HG03520 (cell line): ENCODE results near the gene PGAM2.
A peak's percentile ranks its signal among the peaks of the same experiment; 100 is the strongest.

Source experiments
- ATAC-seq: cut with Tn5 transposase; IDR thresholded peaks from one replicate; pipeline ENCODE4 v1.9.1; 2021; ENCODE audit warnings: mild to moderate bottlenecking, moderate library complexity; ENCODE audit not compliant: unreplicated experiment

PGAM2 gene

DNA sequence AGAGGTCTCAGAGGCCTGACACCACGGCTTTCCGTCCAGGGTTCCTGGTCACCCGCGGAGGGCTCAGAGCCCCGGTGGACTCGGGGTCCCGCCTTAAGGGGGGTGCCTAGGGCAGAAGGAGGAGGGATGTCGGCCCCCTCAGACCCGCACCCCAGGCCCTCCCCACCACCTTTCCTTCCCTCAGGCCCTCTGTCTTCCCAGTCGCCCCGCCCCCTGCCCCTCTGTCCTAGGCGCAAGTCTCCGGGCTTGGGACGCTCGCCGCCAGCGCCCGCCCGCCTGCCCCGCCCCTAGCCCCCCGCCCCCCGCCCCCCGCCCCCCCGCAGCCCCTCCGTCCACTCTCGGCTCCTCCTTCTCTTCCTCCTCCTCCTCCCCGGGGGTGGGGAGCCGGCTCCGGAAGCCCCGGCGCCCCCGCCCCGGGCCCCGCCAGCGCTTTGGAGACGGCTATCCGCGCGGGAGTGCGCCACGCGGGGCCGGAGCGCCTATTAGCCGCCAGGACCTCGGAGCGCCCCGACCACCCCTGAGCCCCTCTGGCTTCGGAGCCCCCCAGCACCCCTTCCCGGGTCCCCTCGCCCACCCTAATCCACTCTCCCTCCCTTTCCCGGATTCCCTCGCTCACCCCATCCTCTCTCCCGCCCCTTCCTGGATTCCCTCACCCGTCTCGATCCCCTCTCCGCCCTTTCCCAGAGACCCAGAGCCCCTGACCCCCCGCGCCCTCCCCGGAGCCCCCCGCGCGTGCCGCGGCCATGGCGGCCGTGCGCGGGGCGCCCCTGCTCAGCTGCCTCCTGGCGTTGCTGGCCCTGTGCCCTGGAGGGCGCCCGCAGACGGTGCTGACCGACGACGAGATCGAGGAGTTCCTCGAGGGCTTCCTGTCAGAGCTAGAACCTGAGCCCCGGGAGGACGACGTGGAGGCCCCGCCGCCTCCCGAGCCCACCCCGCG is 38.8 kb upstream of the PGAM2 start, which contains the start of gene AEBP1:
Gene AEBP1, plus strand, starts transcription at position 423 of the 937 bp plus-strand sequence. Its CDS starts 321 bp downstream, at position 744.
- ATAC-seq: no peak

DNA sequence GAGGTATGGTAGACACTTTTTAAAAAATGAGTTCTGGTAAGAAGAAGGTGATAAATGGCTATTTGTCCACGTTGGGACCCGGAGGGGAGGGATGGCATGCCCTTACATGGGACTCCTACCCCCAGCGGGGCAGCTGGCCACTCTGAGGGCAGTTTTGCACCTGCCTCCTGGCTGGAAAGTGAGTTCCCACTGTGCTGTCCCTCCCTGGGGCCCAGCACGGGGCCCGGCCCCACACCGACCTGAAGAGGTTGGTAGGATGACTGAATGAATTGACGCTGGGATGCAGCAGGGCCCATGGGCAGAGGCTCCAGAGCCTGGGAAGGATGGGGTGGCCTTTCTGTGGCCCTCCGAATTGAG is 38.2 kb upstream of the PGAM2 start:
- no peak for ATAC-seq

- ATAC-seq: no peak
Measured at GRCh38 chr7:44102846-44103565, 37.6 kb upstream of the PGAM2 start.

GRCh38 chr7:44101966-44102845 is 36.8 kb upstream of the PGAM2 start:
- ATAC-seq: no peak

DNA sequence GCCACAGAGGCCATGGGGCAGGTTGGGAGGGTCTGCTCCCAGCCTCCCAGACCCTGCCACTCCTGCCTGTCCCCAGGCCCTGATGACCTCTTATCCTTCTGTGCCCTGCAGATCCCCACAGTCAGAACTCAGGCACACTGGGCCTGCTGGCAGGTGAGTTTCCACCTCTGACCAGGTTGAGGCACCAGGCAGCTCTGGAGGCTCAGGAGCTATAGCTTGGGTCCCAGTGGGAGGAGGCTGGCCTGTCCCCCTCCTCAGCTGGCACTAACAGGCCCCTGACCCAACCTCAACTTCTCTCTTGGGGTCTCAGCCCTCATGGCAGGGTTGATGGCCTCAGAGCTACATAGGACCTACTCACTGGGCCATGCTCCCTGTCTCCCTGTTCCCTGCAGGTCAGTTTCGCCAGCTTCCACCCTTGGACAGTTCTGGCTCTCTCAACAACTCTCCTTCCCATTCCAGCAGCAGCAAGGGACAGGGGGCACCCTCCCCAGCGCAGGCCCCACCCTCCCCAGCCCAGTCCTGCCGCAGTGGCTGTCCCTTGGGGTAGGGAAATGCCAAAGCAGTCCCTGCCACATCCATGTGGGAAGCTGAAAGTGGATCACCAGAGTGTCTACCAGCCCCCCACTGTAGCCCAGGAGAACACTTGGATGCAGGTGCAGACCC is 36.1 kb upstream of the PGAM2 start:
- ATAC-seq: no peak

DNA sequence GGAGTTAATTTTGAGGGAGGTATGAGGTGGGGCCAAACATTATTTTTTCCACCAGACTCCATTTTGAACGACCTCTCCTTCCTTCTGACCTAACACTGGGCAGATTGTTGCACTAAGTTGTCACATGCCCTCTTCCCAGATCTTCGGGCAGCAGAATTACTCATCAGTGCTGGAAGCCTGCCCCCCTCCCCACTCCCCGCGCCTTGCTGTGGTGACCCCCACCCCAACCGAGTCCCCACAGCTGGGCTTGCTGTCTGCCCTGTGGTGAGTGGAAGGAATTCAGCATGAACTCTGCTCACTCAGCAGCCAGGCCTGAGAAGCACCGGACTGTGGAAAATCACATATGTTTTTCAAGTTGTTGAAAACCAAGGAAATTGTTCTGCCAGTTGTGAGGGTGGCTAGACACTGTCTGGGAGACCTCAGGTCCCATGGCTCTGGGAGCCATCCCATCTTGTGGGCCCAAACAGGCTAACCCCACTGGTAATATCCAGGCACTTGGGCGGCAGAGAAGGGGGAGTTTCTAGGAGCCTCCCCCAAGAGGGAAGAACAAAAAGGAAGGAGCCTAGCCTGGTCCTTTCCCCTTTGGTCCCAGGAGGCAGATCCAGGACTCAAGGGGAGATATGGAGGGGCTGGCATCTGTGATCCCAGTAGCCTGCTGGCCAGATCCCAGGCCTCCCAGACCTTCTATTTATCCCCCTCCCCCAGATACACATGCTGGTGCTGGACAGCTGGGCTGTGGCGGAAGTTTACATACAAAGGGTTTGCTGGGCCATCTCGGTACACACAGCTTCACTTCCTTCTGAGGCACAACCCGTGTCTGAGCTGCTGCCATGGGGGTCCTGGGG is 35.3 kb upstream of the PGAM2 start:
- ATAC-seq: no peak

DNA sequence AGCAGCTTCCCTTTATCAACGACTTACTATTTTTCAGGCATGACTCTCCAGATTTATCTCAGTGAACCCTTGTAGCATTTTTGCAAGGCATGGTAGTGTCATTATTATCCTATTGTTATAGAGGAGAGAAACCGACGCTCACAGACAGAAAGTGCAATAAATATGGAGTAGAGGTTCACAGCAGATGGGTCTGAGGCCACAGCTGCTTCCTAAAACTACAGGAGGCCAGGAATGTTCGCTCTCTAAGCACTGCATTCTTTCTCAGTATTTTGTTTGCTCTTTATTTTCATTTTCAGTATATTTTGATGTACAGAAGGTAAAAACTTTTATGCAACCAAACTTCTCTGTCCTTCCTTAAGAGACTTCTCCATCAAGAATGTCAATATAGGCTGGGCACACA is 34.3 kb upstream of the PGAM2 start:
- ATAC-seq: no peak

DNA sequence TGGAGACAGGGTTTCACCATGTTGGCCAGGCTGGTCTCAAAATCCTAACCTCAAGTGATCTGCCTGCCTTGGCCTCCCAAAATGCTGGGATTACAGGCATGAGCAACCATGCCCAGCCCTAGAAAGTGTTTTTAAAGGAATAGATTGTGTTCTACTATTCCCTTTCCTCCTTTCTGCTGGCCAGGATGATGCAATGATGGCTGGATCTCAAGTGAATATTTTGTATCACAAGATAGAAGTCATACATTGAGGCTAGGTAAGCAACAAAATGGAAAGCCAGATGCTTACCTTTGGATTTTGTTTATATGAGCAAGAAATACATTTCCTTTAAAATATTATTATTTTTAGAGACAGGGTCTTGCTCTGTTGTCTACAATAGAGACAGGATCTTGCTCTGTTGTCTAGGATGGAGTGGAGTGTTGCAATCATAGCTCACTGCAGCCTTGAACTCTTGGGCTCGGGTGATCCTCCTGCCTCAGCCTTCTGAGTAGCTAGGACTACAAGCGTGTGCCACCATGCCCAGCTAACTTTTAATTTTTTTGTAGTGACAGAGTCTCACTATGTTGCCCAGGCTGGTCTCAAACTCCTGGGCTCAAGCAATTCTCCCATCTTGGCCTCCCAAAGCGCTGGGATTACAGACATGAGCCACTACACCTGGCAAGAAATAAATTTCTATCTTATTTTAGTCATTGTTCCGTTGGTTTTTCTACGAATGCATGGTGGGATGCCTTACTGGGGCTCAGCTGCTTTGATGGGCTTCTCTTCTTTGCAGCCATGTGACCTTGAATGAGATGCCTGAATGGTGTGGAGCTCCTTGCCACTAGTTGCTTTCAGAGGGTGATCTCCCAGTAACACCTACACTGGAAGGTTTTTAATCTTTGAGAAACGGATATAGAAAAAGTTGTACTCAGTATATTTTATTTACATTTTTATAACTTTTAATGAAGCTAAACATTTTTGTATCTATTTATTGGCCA is 33.0 kb upstream of the PGAM2 start:
- no peak for ATAC-seq

- ATAC-seq: peak; percentile 55
Measured at GRCh38 chr7:44097064-44097932, 31.9 kb upstream of the PGAM2 start.

GRCh38 chr7:44096326-44096881 is 31.0 kb upstream of the PGAM2 start:
- no peak for ATAC-seq

DNA sequence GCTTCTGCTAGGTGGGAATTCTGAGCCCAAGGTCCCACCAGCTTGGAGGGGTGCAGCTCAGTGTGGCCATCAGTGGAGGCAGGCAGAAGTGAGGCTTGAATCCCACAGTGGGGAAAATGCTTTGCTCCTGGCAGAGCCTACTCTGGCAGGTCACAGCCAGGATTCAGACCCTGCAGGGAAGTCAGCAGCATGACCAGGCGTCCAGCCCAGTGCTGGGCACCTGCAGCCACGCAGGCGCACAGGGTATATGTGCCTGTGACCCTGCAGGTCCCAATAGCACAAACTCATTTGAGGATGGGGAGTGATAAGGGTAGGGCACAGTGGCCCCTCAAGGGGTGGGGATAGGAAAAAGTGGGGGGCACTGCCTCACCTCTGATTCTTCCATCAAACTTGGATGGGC is 30.4 kb upstream of the PGAM2 start:
- no peak for ATAC-seq

GRCh38 chr7:44094883-44095592 is 29.7 kb upstream of the PGAM2 start:
- ATAC-seq: no peak

DNA sequence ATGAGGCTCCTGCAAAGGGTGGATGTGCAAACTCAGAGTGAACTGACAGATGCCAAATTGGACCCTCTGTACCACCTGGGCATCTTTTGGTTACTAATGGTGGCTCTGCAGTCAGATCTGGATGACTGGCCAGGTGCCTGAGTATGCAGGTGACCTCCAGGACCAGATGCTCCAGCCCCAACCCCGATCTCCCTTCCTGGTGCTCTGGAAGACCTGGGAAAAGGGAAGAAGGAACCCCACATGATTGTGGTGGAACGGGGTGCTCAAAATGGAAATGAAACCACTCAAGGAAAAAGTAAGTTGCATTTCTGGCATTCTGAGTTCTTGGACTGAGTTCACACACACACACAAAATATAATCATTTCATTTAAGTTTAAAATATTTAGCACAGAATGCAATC is 29.0 kb upstream of the PGAM2 start:
- no peak for ATAC-seq

- ATAC-seq: no peak
Measured at GRCh38 chr7:44093102-44093641, 27.8 kb upstream of the PGAM2 start.

- no peak for ATAC-seq
Measured at GRCh38 chr7:44087911-44088838, 22.8 kb upstream of the PGAM2 start.
